HG03060 (cell line): ENCODE results near the gene ZNF608.

Experiments used
- ATAC-seq: cut with Tn5 transposase; IDR thresholded peaks from one replicate; pipeline ENCODE4 v1.9.1; 2021; ENCODE audit warnings: low read depth, moderate number of reproducible peaks; ENCODE audit not compliant: unreplicated experiment

Gene ZNF608

GRCh38 chr5:124698770-124699169 lies 47.7 kb downstream of the ZNF608 start:
- ATAC-seq, result no peak

DNA sequence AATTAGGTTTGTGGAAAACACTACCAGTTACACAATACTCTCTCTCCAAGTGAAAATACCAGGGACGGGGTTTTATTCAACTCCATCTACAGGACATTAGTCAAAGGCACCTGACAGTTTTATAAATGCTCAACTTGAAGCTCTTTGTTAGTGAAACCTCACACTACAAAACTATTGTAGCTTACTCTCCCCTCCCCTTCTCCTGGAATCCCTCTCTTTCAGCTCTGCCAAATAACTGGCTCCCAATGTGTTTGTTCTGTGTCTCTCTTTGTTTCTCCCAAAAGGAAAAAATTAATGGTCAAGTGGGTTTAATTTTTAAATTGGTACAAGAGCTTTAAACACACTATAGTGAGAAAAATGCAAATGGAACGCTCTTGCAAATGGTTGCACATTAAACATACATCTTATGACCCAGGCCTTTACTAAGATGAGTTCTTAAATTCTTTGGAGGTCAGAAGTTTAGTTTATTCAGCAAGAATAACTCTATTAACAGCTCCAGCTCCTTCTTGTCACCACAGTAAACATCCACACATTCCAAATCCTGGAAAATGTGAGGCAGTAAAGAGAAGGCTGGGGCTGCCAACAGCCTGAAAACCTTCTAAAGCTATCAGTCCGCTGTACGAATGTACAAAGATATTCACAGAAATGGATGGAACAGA lies 48.4 kb downstream of the ZNF608 start:
- no peak for ATAC-seq

DNA sequence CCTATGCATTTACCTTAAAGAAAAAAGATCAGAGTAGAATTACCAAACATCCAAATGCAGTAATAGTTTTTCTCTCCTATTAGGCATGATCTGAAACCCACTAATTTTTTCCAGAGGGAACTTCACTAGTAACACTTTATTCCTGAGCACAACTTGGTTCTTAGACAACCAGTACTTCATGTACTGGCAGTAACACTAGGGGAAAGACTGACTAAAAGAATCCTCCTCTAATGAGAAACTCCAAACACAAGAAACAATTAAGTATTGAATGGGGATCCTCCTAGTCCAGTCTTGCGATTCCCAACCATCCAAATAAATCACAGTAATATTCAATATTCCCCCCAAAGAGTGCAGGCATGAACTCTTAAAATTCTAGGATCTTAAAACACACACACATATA lies 48.9 kb downstream of the ZNF608 start:
- ATAC-seq, result no peak

DNA sequence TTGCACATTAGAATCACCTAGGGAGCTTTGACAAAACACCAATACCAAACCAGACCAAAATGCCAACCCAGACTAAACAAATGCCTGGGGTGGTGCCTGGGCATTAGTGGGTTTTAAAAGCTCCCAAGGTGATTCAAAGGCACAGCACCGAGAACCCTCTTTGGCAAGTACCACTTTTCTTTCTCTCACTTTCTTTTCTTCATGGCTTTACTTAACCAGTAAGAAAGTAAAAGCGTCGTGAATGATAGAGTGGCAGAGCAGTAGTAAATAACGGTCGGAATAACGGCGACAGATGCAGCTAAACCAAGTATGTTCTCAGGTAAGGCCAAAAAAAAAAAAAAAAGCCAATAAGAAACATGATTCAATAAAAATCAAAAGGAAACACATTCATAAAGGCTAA lies 49.5 kb downstream of the ZNF608 start:
- no peak for ATAC-seq
